T follicular helper cell (primary cell): ENCODE data around the gene RBP7.

ENCODE experiments used
- DNase-seq: peaks from one replicate; pipeline ENCODE4 v3.0.0-alpha.2; 2020; ENCODE audit warnings: low read depth

The RBP7 gene

DNA sequence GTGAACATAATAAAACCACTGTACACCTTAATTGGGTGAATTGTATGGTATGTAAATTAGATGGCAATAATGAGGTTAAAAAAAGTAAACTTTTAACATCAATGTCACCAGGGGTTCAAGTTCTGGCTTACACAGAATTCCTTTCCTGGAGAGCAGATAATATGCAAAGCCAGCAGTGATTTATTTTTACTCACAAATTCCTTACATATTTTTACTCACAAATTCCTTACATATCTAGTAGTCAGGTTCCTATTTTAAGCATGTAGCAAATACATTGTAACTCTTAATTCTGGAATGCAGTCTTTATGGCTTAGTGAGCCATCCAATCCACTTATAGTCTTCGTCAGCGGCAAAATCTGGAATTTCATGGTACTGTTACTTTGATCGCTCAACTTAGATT, 34.4 kb downstream of the RBP7 start:
- no peak for DNase-seq

DNA sequence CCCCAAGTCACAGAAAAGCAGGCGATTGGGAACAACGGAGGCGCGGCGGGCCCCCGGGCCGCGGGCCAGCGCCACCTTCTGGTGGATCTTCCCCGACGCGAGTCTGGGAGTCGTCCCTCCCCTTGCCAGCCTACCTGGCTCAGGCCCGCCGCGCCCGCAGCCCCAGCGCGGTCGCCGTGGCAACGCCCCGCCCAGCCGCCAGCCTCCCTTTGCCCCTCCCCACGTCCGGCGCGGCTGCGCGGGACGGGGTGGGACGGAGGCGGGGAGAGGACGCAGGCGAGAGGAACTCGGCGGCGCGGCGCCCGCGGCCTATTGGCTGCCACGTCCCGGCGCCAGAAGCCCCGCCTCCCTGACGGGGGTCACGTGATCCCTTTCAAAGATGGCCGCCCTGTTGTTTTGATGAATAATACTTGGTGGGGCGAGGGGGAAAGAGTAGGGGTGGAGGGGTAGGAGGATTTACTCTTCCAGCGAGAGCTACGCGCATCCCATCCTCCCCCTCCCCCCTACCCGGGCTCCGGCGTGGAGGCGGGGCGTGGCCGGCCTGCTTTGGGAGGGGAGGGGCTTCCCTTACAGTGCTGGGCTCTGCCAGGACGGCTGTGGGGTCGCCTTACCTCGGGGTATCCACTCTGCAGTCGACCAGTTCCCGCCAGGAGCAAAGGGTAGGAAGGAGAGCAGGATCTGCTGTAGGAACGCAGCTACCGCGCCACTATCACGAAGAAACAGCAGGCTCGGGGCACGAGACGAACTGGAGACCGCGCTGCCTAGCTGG, 35.7 kb downstream of the RBP7 start, which contains the start of gene UBE4B:
Gene UBE4B, plus strand, starts transcription at position 369 of the 769 bp plus-strand sequence. CDS start 713 bp downstream, outside the sequence.
- peak; percentile 98 for DNase-seq

- no peak for DNase-seq
Measured at GRCh38 chr1:10033359-10033845, 36.4 kb downstream of the RBP7 start.

- DNase-seq, result no peak
Measured at GRCh38 chr1:10042746-10043145, 45.7 kb downstream of the RBP7 start.

DNA sequence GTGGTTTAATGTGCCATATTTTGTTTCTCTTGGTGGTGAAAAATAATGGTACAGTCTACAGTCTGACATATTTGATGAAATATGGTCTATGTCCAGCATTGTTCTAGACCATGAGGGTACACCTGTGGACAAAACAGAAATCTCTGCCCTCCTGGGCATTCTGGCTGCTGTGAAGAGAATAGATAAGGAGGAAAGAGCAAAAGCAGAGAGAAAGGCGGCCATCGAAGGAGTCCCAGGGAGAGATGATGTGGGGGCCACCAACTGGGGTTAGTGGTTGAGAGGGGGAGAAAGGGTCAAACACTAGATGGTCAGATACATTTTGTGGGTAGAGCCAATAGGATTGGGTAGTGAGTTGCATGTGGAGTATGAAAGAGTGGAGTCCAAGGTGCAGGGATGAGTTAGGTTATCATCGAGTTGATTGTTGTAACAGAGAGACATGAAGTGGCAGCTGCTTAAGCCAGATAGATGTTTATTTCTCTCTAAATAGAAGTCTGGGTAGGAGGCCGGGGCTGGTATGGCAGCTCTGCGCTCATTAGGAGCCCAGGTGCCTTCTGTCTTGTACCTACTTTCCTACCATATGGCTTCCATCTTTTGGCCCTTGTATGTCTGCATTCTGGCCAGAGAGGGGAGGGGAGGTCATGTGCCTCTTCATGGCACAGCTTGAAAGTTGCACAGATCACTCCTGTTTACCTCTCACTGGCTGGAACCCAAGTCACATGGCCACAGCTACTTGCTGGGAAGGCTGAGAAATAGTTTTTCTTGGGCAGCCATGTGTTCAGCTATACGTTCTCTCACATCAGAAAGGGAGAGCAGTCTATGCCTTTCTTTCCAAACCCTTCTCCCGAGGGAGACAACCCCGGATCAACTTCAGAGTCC, 48.7 kb downstream of the RBP7 start:
- DNase-seq, result no peak

- no peak for DNase-seq
Measured at GRCh38 chr1:10046356-10047085, 49.5 kb downstream of the RBP7 start.

DNA sequence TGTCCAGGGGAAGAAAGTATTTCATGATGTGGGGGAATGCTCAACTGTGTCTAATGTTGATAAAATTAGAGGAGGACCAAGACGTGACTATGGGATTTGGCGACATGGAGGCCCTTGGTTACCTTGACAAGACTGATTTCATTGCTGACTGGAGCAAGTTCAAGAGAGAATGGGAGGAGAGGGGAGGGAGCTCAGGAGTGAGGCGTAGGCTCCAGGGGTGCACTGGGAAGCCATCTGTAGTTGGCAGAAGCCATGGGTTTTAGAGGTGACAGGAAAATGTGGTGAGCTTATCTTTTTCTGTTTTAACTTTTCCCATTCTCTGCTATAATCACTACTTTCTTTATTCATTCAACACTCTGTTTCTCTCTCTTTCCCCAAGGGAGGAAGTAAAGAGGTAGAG, 51.6 kb downstream of the RBP7 start:
- DNase-seq, result no peak

DNA sequence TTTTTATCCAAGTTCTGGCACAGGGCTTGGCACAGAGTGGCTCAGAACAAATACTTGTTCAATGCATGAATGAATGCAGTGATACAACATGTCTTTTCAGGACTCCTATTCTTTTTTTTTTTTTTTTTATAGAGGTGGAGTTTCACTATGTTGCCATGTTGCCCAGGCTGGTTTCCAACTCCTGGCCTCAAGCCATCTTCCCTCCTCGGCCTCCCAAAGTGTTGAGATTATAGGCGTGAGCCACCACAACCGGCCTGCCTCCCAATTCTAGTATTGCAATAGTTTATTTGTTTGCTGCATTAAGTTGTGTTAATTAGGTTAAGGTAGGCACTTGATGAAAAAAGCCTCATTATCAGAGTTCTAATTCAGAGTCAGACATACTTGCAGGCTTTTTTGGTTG, 53.6 kb downstream of the RBP7 start:
- no peak for DNase-seq

DNA sequence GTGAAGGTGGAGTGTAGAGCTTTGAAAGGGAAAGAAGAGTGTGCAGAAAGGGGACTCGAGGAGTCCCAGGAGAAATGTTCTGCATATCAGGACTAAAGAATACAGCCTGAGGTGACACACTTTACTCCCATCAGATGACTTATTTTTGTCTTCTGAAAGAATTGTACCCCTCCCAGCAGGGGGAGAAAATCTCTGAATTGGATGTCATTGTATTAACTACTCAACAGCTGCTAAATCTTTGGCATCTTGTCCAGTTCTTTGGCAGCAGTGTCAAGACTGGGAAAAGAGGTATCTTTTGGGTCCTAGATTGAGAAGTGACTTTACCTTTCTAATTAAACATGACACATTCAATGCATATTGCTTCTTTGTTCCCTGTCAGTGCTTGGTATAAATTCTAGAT, 54.6 kb downstream of the RBP7 start:
- no peak for DNase-seq

- DNase-seq, result no peak
Measured at GRCh38 chr1:10052347-10052746, 55.3 kb downstream of the RBP7 start.

DNA sequence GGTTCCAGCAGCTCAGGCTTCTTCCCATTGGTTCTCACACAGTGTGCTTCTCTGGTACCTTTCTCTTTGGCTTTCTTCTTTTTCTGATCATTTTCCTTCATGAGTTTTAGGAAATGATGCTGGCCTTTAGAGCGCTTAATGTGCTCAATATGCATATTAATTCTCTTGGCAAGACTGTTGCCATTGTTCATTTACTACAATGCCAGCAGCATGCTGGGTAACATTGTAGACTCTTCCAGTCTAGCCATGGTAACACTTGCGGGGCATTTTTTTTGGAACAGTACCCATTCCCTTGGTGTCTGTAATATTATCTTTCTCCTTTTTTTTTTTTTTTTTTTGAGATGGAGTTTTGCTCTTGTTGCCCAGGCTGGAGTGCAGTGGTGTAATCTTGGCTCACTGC, 57.4 kb downstream of the RBP7 start:
- no peak for DNase-seq

- DNase-seq, result no peak
Measured at GRCh38 chr1:10056599-10056987, 59.6 kb downstream of the RBP7 start.

DNA sequence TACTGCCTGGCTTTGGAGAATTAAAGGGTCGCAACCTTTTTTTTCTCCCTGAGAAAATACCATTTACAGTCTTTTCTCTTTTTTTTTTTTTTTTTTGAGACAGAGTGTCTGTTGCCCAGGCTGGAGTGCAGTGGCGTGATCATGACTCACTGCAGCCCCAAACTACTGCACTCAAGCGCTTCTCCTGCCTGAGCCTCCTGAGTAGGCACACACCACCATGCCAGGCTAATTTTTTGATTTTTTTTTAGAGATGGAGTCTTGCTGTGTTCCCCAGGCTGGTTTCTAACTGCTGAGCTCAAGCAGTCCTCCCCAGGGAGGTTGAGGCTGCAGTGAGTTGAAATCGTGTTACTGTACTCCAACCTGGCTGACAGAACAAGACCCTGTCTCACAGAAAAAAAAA, 60.3 kb downstream of the RBP7 start:
- DNase-seq, result no peak

GRCh38 chr1:10057796-10058195, 60.8 kb downstream of the RBP7 start:
- no peak for DNase-seq

GRCh38 chr1:10059342-10059718, 62.3 kb downstream of the RBP7 start:
- no peak for DNase-seq

DNA sequence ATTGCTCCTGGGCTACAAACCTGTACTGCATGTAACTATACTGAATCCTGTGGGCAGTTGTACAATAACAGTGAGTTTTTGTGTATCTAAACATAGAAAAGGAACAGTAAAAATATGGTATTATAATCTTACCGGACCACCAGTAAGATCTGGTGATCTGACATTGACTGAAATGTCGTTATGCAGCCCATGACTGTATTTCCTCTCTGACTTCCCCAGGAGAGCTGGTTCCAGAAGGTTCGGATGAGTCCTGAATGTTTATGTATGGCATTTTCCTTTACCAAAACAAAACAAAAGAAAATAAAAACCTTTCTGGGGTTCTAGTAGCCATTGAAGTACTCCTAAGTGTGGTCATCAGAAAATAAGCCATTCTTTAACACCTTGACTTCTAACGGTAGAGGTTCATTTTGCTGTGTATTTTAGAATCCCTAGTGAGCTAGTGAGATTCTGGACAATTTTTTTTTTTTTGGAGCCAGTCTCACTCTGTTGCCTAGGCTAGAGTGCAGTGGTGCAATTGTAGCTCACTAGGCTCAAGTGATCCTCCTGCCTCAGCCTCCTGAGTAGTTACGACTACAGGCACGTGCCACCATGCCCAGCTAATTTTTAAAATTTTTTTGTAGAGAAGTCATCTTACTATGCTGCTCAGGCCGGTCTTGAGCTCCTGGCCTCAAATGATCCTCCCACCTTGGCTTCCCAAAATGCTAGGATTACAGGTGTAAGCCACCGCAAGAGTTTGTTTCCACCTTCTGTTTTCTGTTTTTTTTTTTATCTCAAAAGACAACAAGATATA, 63.5 kb downstream of the RBP7 start:
- DNase-seq, result no peak

GRCh38 chr1:10061276-10061675, 64.2 kb downstream of the RBP7 start:
- no peak for DNase-seq

DNA sequence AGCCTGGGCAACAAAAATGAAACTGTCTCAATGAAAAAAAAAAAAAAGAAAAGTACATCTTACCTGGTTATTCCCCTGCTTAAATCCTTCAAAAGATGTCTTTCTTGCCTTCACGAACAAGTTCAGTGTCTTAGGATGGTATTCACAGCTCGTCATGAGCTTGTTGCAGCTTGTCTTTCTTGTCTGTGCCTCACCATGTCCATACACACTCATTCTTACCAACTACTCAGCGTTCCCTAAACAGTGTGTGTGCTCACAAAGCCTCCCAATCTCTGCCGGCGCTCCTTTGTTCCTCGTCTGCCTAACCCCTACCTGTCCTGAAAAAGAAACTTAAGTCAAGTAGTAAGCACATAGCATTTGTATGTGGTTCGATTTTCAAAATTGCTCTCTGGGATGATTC, 66.8 kb downstream of the RBP7 start:
- no peak for DNase-seq

DNA sequence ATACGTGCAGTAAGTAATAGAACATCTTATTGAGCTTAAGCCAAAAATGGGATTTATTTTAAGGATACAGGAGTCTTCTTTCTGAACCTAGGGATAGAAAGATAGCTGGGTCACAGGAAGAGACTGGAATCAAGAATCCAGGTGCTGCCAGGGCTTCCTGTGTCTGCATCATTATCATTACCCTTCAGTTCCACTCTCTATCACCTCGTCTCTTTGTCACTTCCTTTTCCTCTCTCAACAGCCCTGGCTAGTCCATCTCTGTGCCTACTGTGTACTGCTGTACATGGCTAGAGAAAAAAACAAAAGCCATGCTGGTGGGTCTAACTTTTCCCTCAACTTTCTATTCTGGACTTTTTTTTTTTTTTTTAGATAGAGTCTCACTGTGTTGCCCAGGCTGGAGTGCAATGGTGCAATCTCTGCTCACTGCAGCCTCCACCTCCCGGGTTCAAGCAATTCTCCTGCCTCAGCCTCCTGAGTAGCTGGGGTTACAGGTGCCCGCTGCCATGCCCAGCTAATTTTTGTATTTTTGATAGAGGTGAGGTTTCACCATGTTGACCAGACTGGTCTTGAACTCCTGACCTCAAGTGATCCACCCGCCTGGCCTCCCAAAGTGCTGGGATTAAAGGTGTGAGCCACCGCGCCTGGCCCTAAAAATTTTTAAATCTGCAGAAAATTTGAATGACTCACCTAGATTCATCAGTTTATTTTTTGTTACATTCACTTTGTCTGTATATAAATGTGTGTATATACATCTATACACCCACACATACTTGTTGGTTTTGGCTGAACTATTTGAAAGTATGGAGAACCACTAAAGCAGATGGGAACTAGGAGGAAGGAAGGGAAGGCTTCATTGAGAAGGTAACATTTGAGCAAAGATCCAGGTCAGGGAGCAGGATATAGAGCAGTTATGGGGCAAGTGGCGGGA, 67.7 kb downstream of the RBP7 start:
- DNase-seq, result no peak

GRCh38 chr1:10065344-10065685, 68.3 kb downstream of the RBP7 start:
- no peak for DNase-seq
